Measurements from ENCODE around the gene CLEC11A.
"Not testable (repeated sequence)": the region's sequence is repeated elsewhere in the genome, so short reads cannot be mapped to it uniquely, and the experiment has no call there.

- TF ChIP-seq CTCF (conservative IDR thresholded peaks at IDR 0.05; ENCODE audit: low read length); EZH2phosphoT487 (IDR thresholded peaks at IDR 0.05; ENCODE audit: borderline replicate concordance): not testable (repeated sequence)
Observed at GRCh38 chr19:50773454-50773853, 50.3 kb downstream of the CLEC11A start.
